ENCODE data around the gene PIK3AP1. TPM values are rescaled to one million over a fixed set of nuclear protein-coding genes. Genes with fewer than 3 reads are reported as not detected.

Gene PIK3AP1
- polyA plus RNA-seq, 1 experiment = 0.04 TPM

DNA sequence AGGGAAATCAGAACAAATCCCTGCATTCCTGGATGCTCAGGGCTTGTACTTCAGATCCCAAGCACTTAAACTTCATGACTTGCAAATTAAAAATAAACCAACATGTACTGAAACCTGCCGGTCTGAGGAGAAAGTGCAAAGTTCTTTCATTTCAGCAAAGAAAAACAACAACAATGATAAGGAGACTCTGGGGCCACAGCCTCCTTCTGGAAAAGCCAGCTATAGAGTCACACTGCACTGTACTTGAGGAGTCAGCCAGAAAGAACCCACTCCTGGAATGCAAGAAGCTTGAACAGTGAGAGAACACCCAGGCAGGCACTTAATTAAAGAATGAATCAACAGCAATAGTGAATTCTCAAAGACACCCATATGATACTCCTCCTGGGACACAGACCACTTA is 83.8 kb downstream of the PIK3AP1 start:
- peaks cover 3% of the 10 kb centered on the region for H3K27me3 ChIP-seq (ENCODE audit: control insufficient read depth, insufficient read depth, low read length)
- ChIA-PET POLR2A (no interaction called here), CTCF (no interaction called here)
- H3K36me3 ChIP-seq (ENCODE audit: control insufficient read depth, insufficient read depth, low read length) = no peaks in the 10 kb centered on the region
- H3K4me3 ChIP-seq (ENCODE audit: low read depth, low read length) = no peak overlapping the region
- no peak for DNase-seq (ENCODE audit: low read depth)
- TF ChIP-seq CTCF (IDR thresholded peaks at IDR 0.05; ENCODE audit: insufficient read depth, low read depth, low read length) = no peak

- CTCF ChIA-PET = interaction anchor here (1.0 to 1.8 kb wide), 3 partner anchors 8 to 15 kb away, joined by 3 to 4 read pairs (median 4); no protein-coding TSS in a partner anchor
- peaks cover 1% of the 10 kb centered on the region; the same call in 1 of the 2 replicates for H3K27me3 ChIP-seq (ENCODE audit: control insufficient read depth, insufficient read depth, low read length)
- POLR2A ChIA-PET = no interaction called here
- H3K4me3 ChIP-seq (ENCODE audit: low read depth, low read length) = no peak overlapping the region
- no peak for DNase-seq (ENCODE audit: low read depth)
- no peak for TF ChIP-seq CTCF (IDR thresholded peaks at IDR 0.05; ENCODE audit: insufficient read depth, low read depth, low read length)
- H3K36me3 ChIP-seq (ENCODE audit: control insufficient read depth, insufficient read depth, low read length) = no peaks in the 10 kb centered on the region
Measured at GRCh38 chr10:96632974-96633710, 87.2 kb downstream of the PIK3AP1 start.

- ChIA-PET CTCF (no interaction called here), POLR2A (no interaction called here)
- H3K36me3 ChIP-seq (ENCODE audit: control insufficient read depth, insufficient read depth, low read length) = no peaks in the 10 kb centered on the region
Measured at GRCh38 chr10:96627292-96627691, 93.0 kb downstream of the PIK3AP1 start.

GRCh38 chr10:96626795-96627194 is 93.5 kb downstream of the PIK3AP1 start:
- Histone ChIP-seq H3K4me3 (ENCODE audit: low read depth, low read length) (no peak overlapping the region), H3K36me3 (ENCODE audit: control insufficient read depth, insufficient read depth, low read length) (no peaks in the 10 kb centered on the region), H3K27me3 (ENCODE audit: control insufficient read depth, insufficient read depth, low read length) (no peaks in the 10 kb centered on the region; the same call in none of the 2 replicates)
- POLR2A ChIA-PET = no interaction called here
- CTCF ChIA-PET = no interaction called here
- TF ChIP-seq CTCF (IDR thresholded peaks at IDR 0.05; ENCODE audit: insufficient read depth, low read depth, low read length) = no peak
- DNase-seq (ENCODE audit: low read depth) = no peak

More at GRCh38 chr10:96627292-96627691, 93.0 kb downstream of the PIK3AP1 start:
- no peak for DNase-seq (ENCODE audit: low read depth)
- Histone ChIP-seq H3K4me3 (ENCODE audit: low read depth, low read length) (no peak overlapping the region), H3K27me3 (ENCODE audit: control insufficient read depth, insufficient read depth, low read length) (no peaks in the 10 kb centered on the region; the same call in none of the 2 replicates)
- no peak for TF ChIP-seq CTCF (IDR thresholded peaks at IDR 0.05; ENCODE audit: insufficient read depth, low read depth, low read length)

- Histone ChIP-seq H3K36me3 (ENCODE audit: control insufficient read depth, insufficient read depth, low read length) (no peaks in the 10 kb centered on the region), H3K27me3 (ENCODE audit: control insufficient read depth, insufficient read depth, low read length) (no peaks in the 10 kb centered on the region; the same call in none of the 2 replicates), H3K4me3 (ENCODE audit: low read depth, low read length) (no peak overlapping the region)
- ChIA-PET CTCF (interaction anchor here (1.0 kb wide), 1 partner anchor 109 kb away, joined by 3 read pairs; no protein-coding TSS in a partner anchor), POLR2A (no interaction called here)
- no peak for DNase-seq (ENCODE audit: low read depth)
- TF ChIP-seq CTCF (IDR thresholded peaks at IDR 0.05; ENCODE audit: insufficient read depth, low read depth, low read length) = no peak
Measured at GRCh38 chr10:96625173-96625572, 95.1 kb downstream of the PIK3AP1 start.
